Neural cell (in vitro differentiated cells): Measurements from ENCODE around the gene PTPN21.

Source experiments
- CTCF ChIP-seq: fragments of 450-650 bp; IDR thresholded peaks from 2 replicates; pipeline ENCODE4 v1.5.1; 2014; ENCODE audit warnings: antibody characterized with exemption, mild to moderate bottlenecking, moderate library complexity; ENCODE audit not compliant: poor library complexity, severe bottlenecking
- EZH2 ChIP-seq: fragments of 200-600, 300-800 bp; shearing (Covaris generic), sonication (generic); IDR thresholded peaks from 2 replicates; pipeline ENCODE4 v1.6.1; 2014; ENCODE audit warnings: antibody characterized with exemption, low read length, borderline replicate concordance, mild to moderate bottlenecking; ENCODE audit not compliant: insufficient read depth, poor library complexity, severe bottlenecking
- POLR2AphosphoS5 ChIP-seq: IDR thresholded peaks from 2 replicates; pipeline ENCODE4 v1.6.1; 2012
- REST ChIP-seq: IDR thresholded peaks from 2 replicates; pipeline ENCODE4 v1.6.1; 2012; ENCODE audit warnings: borderline replicate concordance
- SMC3 ChIP-seq: fragments of 450-650 bp; conservative IDR thresholded peaks from 2 replicates; pipeline ENCODE4 v1.6.1; 2014; ENCODE audit warnings: antibody characterized with exemption, mild to moderate bottlenecking, moderate library complexity; ENCODE audit not compliant: poor library complexity
- TAF1 ChIP-seq: IDR thresholded peaks from 2 replicates; pipeline ENCODE4 v1.6.1; 2012; ENCODE audit warnings: low read depth

- TF ChIP-seq CTCF: no peak
- no peak for TF ChIP-seq TAF1
- no peak for TF ChIP-seq POLR2AphosphoS5
- TF ChIP-seq REST: no peak
- no peak for TF ChIP-seq SMC3
- no peak for TF ChIP-seq EZH2
Observed at GRCh38 chr14:88482524-88482923, 72.3 kb downstream of the PTPN21 start.
